Fibroblast of mammary gland (primary cell): Measurements from ENCODE around the gene SIMC1.

ENCODE experiments used
- DNase-seq: peaks from one replicate; pipeline ENCODE4 v3.0.0-alpha.2; 2010; ENCODE audit warnings: low read depth
- H3K4me3 ChIP-seq: 2 replicates; pipeline ENCODE4 v1.5.1; 2011; ENCODE audit warnings: low read depth, mild to moderate bottlenecking, low read length, moderate library complexity; ENCODE audit not compliant: control insufficient read depth
- TF ChIP-seq, protein P1 (sequence below): conservative IDR thresholded peaks from 2 replicates; pipeline ENCODE4 v1.5.1; 2011; ENCODE audit warnings: low read depth, low read length, inconsistent platforms; ENCODE audit not compliant: control insufficient read depth, insufficient read depth

SIMC1 gene

DNA sequence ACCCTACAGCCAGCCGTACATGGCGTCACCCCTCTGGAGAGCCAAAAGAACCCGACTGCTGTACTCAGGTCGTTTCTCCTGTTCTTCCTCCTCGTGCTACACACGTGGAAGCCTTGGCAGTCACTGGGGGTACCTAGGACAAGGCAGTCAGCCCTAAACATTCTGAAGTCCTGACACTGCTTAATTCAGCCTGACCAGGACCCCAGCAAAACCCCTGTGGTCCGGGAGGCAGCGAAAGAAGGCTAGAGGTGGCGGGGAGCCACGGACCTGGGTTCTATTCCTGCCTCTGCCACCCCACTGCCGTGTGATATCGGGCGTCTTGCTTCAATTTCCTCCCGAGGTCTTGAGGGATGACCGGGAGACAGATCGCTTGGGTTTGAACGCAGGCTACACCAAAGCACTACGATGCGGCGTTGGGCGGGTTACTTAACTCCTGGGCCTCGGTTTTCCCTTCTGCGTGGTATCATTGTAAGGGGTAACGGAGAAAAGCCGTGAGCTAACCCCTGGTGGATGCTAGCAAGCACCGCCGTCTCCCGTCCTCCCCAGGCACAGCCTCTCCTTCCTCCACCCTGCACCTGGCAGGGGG, 126.6 kb downstream of the SIMC1 start:
- TF ChIP-seq, protein P1, sequence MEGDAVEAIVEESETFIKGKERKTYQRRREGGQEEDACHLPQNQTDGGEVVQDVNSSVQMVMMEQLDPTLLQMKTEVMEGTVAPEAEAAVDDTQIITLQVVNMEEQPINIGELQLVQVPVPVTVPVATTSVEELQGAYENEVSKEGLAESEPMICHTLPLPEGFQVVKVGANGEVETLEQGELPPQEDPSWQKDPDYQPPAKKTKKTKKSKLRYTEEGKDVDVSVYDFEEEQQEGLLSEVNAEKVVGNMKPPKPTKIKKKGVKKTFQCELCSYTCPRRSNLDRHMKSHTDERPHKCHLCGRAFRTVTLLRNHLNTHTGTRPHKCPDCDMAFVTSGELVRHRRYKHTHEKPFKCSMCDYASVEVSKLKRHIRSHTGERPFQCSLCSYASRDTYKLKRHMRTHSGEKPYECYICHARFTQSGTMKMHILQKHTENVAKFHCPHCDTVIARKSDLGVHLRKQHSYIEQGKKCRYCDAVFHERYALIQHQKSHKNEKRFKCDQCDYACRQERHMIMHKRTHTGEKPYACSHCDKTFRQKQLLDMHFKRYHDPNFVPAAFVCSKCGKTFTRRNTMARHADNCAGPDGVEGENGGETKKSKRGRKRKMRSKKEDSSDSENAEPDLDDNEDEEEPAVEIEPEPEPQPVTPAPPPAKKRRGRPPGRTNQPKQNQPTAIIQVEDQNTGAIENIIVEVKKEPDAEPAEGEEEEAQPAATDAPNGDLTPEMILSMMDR: no peak
- H3K4me3 ChIP-seq: peak overlapping the region; percentile 57
- peak; percentile 20 for DNase-seq

DNA sequence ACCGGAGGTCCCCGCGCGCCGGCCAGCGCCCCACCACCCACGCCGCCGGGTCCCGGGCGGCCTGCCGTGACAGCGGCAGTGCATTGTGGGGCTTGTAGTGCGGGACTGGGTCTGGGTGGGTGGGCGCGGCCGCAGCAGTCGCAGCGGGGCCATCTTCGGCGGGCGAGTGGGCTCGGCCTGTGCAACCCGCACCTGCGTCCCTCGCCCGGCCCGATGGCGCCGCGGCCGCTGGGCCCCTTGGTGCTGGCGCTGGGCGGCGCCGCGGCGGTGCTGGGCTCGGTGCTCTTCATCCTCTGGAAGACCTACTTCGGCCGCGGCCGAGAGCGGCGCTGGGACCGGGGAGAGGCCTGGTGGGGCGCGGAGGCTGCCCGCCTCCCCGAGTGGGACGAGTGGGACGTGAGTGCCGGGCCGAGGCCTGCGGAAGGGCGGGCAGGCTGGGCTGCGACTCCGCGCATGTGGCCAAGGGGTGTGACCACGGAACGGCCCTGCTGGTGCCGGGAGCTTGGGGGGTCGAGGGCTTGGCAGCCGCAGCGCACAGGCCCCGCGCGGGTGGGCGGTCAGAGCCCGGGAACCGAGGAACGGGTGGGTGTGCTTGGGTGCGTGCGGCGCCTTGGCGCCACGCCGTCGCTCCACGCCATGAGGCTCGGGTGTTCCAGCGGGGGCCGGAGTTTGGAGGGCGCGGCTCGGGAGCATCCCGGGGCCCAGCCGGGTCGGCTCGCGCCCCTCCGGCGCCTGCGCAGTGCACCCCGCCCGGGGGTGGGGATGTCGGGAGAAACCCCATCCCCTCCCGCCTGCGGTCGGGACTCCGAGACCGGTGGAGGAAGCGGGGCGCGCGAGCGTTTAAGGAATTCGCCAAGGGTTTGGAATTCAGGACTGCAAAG, 127.4 kb downstream of the SIMC1 start, which contains the start of gene ARL10:
Gene ARL10 (plus strand): TSS at position 137 of the 881 bp plus-strand sequence. CDS start 77 bp downstream, at position 214.
- peak within 1 kb of the TSS; percentile 57 for H3K4me3 ChIP-seq
- TF ChIP-seq, protein P1: no peak
- peak; percentile 46 for DNase-seq

DNA sequence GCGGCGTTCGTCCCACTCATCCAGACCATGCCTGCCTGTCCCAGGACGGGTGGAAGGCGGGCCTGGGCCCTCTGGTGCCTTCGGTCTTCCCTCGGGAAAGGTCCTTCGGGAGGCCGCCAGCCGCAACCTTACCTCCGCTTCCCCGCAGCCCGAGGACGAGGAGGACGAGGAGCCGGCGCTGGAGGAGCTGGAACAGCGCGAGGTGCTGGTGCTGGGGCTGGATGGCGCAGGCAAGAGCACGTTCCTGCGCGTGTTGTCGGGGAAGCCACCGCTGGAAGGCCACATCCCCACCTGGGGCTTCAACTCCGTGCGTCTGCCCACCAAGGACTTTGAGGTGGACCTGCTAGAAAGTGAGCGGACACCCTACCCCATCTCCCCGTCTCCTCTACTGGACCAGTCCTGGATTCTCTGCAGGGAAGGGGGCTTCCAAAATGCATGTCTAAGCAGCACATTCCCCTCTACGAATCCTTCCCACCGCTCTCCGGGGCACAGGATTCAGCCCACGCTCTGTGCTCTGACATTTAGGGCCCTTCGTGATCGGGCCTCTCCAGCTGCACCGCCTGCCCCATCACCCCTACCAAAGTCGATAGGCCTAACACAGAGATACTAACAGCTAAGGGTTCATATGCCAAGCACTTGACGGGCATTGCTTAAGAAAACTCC, 128.1 kb downstream of the SIMC1 start:
- TF ChIP-seq, protein P1: no peak
- DNase-seq: no peak
- H3K4me3 ChIP-seq: peak overlapping the region; percentile 57

DNA sequence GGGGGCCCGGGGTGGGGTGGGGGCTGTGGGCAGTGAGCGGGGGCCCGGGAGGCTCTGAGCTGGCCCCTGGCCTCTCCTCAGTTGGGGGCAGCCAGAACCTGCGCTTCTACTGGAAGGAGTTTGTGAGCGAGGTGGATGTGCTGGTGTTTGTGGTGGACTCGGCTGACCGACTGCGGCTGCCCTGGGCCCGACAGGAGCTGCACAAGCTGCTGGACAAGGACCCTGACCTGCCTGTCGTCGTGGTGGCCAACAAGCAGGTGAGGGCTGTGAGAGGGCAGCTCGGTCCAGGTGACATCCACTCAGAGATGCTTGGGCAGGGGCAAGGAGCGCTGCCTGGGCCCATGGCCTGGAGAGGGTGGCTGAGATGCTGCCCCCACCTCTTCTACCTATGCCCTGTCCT, 130.5 kb downstream of the SIMC1 start:
- H3K4me3 ChIP-seq: no peak overlapping the region
- no peak for DNase-seq
- TF ChIP-seq, protein P1: no peak

DNA sequence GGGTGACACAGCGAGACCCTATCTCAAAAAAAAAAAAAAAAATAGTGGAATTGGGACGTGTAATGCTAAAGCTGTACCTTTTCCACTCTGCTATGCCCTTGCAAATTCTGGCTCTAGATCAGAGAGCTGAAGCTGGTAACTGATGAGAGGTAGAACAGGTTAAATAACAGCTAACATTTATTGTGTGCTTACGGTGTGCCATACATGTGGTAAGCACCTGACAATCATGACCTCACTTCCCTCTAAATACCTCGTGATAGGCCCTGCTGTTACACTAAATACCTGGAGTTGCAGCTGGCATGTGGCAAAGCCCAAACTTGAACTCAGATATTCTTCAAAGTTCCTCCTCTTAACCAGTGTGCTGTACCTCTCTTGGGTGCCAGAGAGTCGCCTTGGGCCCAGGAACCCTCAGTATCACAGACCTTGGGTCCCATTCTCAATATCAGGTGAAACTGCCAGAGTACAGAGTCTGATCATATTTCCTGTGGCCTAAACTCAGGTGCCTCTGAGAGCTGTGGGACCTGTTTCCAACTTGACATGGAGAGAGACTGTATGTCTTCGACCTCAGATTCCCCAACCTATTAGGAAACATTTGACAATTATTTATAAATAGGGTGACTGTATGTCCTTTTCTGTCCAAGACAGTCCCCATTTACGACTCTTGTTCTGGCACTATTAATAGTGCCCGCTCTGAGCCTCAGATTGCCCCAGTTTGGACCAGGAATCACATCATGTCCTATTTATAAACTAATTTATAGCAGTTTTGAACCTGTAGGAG, 131.9 kb downstream of the SIMC1 start:
- no peak for DNase-seq
- TF ChIP-seq, protein P1: no peak
- no peak overlapping the region for H3K4me3 ChIP-seq

DNA sequence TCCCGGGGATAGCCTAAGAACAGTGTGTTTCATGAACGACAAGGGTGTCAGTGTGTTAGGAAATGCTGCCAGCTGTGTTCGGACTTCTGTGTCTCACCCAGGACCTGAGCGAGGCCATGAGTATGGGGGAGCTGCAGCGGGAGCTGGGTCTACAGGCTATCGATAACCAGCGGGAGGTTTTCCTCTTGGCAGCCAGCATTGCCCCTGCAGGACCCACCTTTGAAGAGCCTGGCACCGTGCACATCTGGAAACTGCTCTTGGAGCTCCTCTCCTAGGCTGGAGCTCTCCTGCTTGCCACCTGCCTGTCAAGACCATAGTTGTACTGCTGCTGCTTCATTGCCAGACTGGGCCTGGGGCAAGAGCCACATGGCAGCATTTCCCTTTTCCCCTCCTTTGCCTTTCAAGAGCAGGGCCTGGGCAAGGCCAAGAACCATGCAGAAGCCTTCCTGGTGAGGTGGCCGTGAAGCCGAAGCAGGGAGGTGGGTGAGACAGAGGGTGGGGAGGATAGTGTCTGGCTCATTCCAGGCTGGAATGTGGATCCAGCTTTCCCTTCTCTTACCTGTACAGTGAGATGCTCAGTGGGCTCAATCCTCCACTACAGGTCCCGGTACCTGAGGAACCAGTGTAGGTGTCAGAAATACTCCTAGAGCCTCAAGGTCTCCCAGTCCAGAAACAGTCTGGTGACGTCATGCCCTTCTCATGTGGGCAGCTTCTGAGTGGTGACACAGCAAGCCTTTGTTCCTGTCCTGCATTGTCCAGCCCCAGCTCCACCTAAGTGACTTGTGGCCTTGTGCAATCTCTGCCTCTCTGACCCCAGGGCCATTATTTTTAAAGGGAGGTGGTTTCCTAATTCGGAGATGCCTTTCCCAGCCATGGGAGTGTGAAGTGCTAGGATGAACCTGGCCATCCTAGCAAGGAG, 133.7 kb downstream of the SIMC1 start:
- TF ChIP-seq, protein P1: no peak
- H3K4me3 ChIP-seq: no peak overlapping the region
- no peak for DNase-seq
